Activated T-helper 9 cell treated with anti-CD3 and anti-CD28 coated beads, Interleukin-2, amount 50 U/mL, for 16 hours (primary cell): Measurements from ENCODE around the gene ANKS1B.

Experiments used
- DNase-seq: peaks from one replicate; pipeline ENCODE4 v3.0.0-alpha.2; 2020; ENCODE audit warnings: low read depth

ANKS1B gene

GRCh38 chr12:99128246-99128802, 856.4 kb downstream of the ANKS1B start:
- DNase-seq: no peak

- no peak for DNase-seq
These were observed 861.8 kb downstream of the ANKS1B start for GRCh38 chr12:99122959-99123358.

- DNase-seq: no peak
These were observed 862.2 kb downstream of the ANKS1B start for GRCh38 chr12:99122496-99122895.

GRCh38 chr12:99121546-99121945, 863.2 kb downstream of the ANKS1B start:
- no peak for DNase-seq

GRCh38 chr12:99119943-99120342, 864.8 kb downstream of the ANKS1B start:
- DNase-seq: no peak

DNA sequence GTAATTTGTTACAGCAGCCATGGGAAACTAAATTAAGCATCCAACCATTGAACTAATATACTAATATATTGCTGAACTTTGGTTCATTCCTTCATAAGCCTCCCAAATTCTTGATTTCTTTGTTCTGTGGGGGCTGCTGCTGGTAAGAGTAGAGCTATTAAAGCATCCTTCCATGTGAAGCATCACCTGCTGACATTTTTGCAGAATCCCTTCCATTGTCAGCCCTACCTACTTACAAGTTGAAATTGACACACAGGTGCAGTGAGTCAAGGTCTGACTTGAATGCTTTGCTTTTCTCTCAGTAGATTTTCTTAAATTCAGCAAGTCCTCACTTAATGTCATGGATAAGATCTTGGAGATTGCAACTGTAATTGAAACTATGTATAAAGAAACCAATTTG, 865.3 kb downstream of the ANKS1B start:
- DNase-seq: no peak

DNA sequence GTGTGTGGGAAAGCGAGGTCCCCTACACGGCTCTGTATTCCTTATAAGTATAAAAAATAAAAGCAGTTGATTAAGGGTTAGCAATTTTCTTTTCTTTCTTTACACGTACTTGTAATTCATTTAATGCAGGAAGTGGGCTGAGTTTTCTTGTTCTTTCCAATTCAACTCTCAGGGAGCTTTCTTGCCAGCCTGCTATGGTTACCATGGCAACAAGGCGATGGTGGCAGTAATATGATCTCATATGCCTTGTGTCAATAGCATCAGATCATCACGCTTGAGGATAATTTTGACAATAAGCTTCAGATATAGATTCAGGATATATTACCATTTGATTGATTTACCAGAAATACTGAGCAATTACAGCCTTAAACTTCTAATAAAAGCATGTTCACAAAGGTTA, 873.1 kb downstream of the ANKS1B start:
- DNase-seq: no peak

DNA sequence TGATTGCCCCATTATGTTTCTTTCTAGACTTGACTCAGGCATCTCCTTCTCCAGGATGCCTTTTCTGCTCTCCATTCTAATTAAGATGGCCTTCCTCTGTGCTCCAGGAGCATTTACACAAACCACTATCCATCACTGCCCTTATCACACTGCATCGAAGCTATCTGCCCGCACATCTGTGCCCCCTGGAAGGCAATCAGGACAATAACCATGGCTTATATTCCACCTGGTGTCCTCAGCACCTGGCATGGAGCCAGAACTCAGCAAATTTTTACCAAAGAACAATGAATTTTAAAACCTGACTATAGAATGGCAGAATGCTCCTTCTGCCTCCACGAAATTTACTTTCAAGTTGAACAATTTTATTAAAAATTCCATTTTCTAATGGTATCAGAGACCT, 873.9 kb downstream of the ANKS1B start:
- DNase-seq: no peak

GRCh38 chr12:99110212-99110611, 874.5 kb downstream of the ANKS1B start:
- no peak for DNase-seq

GRCh38 chr12:99108924-99109323, 875.8 kb downstream of the ANKS1B start:
- DNase-seq: no peak

- DNase-seq: no peak
These were observed 885.0 kb downstream of the ANKS1B start for GRCh38 chr12:99099786-99100185.

DNA sequence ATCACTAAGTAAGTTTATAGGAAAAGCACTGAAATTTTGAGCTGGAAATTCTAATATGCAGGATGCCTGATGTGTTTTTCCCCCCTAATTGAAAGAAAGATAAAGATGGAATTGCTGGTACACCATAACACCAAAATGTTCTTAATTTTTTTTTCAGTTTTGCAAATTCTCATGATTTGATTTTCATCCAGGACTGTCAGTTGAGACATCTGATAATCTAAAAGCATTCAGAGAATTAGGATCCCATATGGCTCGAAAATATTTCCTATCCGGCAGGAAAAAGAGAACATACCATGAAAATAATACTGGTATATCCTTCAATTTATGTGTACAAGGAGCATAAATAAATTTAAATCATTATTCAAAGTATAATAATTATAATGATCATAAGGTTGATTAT, 887.6 kb downstream of the ANKS1B start:
- no peak for DNase-seq

- no peak for DNase-seq
These were observed 891.6 kb downstream of the ANKS1B start for GRCh38 chr12:99093166-99093565.

- no peak for DNase-seq
These were observed 892.5 kb downstream of the ANKS1B start for GRCh38 chr12:99092100-99092851.

DNA sequence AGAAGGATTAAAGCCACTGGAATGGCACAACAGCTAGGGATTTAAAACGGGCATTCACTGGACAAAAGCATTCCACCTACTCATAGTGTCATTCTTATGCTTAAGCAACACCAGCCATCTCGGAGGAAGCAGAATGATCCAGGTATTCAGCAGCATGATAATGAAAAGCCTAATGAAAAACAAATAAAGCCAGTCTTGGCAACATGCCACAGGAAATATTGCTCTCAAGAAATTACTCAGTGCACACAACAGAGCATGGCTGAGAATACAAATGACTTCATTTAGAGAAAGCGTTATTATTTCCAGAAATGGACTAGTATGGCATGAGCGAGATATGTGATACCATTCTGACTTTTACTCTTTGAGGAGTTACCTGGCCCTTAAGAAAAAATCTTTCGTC, 897.5 kb downstream of the ANKS1B start:
- DNase-seq: no peak

DNA sequence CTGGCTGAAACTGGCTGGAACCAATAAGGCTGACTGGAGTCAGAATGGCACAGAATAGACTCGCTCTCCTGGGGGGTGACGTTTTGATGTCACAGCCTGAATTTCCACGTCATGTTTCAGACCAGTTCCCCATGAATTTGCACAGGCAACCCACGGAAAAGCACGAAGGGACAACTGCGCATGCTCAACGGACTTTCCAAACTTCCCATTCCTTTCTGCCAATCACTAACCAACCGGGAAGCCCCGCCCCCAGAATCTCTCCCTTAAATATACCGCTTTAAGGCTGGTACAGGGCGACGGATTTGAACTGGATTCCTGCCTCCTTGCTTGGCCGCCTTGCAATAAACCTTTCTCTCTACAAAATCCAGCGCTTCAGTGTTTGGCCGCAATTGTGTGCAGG, 904.9 kb downstream of the ANKS1B start:
- DNase-seq: no peak

DNA sequence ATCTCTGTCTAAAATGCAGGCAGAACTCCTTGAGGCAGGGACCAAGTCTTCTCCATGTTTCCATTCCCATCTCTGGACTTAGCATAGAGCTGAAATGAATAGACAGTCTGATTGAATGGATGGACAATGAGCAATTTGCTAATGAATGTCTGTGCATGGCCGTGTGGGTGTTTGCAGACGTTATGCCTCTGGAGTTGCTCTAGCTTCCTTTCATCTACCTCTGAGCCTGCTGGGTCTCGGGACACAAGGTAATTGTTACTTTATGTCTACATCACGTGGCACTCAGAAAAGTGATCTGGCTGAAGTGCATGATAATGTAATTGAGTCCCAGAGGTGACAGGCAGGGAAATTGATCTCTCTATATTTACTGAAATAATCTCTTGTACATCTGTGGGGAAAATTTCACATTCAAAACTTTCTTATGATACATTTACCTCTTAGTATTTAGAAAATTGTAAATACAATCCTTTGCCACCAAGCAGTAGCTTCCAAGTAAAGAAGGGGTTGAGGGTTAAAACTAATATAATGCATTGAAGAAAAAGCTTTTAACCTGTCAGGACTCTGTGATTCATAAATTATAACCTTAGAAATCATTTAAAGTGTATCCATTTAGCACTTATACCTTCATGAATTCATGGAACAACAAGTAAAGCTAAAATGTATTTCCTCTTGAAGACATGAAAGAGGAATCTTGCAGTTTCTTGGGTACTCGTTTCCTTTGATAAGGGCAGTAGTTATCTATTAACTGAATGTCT, 915.6 kb downstream of the ANKS1B start:
- no peak for DNase-seq

GRCh38 chr12:99067171-99067785, 917.5 kb downstream of the ANKS1B start:
- no peak for DNase-seq

- no peak for DNase-seq
These were observed 918.0 kb downstream of the ANKS1B start for GRCh38 chr12:99066726-99067125.

GRCh38 chr12:99063182-99063581, 921.6 kb downstream of the ANKS1B start:
- no peak for DNase-seq

DNA sequence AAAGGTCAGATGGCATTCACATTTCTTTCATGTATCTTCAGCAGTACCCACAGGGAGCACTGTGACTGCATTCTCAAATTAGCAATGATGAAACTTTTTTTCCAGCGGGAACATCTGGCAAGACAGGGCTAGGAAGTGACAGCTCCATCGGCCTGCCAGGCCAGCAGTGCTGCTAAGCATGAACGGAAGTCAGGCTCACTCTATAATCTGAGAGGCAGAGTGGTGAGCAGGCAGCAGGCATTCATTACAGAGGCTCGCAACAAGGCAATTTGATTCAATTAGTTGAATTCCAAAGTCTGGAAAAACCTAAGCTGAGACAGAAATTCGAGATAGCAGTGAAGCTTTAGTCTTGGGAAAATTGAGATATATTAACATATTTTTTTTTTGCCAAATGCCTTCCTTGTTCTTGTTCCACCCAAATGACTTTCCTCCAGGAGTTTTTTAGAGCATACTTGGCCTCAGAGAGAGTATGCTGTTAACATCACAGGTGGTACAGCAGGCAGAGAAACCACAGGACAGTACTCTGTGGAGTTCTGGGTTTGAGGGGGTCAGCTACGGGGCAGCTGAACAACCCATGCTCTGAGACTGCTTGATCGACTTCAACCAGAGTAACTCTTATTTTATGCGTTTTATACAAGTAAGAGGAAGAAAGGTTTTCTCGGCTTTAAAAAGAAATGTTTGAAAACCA, 924.8 kb downstream of the ANKS1B start:
- no peak for DNase-seq

- DNase-seq: no peak
These were observed 927.1 kb downstream of the ANKS1B start for GRCh38 chr12:99057670-99058069.
